Left hindlimb (tissue), 1 donor: ENCODE data around the gene CADM2.
"Not testable (repeated sequence)": the region's sequence is repeated elsewhere in the genome, so short reads cannot be mapped to it uniquely, and the experiment has no call there.

ENCODE experiments used
- DNase-seq: peaks from one replicate; pipeline ENCODE4 v3.0.0-alpha.2; 2018

Gene CADM2

DNA sequence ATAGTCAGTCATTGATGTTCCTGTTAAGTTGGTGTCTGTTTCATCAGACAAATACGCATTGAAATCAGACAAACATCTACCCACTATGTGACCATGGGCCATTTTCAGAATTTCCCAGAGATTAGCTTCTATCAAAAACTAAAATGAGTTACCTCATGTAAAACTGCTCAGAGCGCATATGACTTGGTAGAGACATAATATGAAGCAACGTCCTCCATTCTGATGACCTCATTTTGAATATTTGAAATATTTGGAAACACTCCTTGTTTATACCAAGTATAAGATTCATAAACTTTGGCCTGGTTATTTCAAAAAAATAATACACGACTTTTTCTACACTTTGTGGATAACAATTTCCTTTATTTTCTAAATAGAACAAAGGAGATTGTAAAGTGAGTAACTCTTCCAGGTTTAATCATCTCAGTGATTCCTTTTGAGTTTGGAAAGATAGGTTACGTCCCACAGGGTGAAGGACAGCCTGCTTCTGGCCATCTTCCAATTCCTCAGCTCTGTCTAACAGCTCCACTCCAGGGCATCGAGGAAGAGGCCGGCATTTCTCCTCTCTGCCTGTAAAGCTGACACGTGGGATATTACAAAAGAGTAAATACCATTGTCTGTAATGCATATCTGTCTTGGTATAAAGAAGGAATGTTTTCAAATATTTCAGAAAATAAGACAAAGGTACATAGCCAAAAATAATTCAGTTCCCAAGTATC lies 122.6 kb downstream of the CADM2 start:
- no peak for DNase-seq

DNA sequence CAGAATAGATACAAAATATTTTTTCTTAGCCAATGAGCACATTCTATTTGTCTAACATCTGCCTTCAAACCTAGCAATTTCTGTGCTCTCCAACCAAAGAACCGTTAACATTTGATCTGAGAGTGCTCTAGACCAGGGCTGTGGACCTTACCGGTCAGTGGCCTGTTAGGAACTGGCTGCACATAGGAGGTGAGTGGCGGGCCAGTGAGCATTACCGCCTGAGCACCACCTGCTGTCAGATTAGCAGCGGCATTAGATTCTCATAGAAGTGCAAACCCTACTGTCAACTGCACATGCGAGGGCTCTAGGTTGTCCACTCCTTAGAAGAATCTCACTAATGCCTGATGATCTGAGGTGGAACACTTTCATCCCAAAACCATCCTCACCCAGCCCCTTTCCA lies 131.7 kb downstream of the CADM2 start:
- DNase-seq = no peak

DNA sequence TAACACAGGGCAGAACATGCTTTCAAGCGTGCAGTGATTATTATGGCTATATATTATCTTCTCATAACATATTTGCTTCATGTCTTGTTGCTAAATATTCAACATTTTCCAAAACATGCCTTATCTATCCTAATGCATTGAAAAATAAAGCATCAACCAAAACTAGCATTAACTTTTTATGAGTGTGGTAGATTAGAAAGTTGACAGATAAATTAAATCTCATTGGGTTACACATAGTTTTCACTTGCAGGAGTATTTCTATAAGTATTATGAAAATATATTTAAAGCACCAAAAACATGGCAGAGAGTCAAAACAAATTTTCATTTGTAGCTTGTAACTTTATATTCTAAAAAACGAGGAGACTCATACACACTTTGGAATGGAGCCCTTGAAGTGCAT lies 141.5 kb downstream of the CADM2 start:
- DNase-seq = no peak

DNA sequence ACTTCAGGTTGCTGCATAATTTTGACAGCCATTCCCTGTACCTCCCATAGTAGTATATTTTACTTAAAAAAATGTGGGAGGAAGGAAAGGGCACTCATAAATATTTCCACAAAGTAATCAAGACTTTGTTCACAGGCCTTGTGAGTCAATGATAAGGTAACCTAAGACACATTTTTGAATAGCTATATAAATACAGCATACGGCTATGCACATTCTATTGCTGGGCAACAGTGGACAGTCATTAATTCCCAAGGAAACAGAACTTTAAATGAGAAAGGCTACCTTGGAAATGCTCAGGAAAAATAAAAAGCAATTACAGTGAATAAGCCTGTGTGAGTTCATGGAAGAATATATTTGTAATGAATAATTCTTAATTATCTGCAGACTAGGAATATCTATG lies 144.0 kb downstream of the CADM2 start:
- DNase-seq = no peak

DNA sequence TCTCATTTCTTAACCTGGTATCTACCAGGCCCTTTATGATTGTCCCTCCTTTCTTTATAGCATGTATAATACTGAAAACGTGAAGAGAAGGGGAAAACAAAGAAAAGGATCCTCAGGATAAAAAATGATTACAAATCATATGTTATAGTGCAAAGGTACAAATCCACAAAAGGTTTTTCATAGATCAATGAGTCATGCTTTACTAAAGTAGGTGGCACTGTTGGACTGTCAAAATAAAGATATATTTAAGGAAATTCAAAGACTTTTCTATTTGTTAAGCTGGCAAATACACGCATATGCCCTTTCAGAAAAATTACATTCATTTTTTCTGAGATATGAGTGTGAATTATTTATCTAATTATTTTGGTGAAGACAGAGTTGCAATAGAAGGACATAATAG lies 151.6 kb downstream of the CADM2 start:
- no peak for DNase-seq

DNA sequence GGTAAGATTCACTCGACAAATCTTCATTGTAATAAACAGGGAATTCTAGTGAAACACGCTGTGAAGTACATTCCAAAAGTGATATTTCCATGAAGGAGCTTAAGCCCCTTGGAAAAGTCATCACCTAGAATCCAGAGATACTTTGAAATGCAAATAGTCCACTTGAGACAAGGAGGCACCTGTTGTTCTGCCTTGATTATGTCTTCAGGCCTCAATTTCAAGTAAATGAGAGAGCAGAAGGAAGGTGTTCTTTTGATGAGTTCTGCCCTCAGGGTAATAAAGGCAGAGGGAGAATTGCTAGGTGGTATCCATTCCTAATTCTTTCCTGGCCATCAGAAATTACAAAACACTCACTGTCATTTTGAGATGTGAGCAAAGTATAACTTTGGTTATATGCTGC lies 162.1 kb downstream of the CADM2 start:
- DNase-seq = no peak

DNA sequence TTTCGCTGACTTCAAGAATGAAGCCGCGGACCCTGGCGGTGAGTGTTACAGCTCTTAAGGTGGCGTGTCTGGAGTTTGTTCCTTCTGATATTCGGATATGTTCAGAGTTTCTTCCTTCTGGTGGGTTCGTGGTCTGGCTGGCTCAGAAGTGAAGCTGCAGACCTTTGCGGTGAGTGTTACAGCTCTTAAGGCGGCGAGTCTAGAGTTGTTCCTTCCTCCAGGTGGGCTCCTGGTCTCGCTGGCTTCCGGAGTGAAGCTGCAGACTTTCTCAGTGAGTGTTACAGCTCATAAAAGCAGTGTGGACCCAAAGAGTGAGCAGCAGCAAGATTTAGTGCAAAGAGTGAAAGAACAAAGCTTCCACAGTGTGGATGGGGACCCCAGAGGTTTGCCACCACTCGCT lies 174.1 kb downstream of the CADM2 start:
- DNase-seq = not testable (repeated sequence)

DNA sequence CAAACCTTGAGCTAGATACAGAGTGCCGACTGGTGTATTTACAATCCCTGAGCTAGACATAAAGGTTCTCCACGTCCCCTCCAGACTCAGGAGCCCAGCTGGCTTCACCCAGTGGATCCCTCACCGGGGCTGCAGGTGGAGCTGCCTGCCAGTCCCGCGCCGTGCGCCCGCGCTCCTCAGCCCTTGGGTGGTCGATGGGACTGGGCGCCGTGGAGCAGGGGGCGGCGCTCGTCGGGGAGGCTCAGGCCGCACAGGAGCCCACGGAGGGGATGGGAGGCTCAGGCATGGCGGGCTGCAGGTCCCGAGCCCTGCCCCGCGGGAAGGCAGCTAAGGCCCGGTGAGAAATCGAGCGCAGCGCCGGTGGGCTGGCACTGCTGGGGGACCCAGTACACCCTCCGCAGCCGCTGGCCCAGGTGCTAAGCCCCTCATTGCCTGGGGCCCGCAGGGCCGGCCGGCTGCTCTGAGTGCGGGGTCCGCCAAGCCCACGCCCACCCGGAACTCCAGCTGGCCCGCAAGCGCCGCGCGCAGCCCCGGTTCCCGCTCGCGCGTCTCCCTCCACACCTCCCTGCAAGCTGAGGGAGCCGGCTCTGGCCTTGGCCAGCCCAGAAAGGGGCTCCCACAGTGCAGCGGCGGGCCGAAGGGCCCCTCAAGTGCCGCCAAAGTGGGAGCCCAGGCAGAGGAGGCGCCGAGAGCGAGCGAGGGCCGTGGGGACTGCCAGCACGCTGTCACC lies 175.1 kb downstream of the CADM2 start:
- DNase-seq = not testable (repeated sequence)

DNA sequence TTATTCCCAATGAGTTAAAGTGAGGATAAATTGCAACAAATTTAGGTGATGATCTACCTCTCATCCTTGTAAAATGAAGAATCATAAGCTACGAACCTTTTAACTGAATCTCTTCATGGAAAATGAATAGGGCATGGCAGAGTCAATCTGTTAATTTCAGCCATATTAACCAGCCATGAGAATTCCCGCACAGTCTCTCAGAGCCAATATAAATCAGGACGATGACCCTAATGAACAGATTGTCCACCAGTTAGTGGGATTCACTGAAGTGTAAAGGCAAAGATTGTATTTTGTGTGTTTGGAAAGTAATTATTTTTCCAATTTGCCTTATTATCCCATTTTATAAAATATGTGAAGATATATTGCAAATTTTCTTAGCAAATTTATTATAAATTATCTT lies 183.8 kb downstream of the CADM2 start:
- DNase-seq = no peak

DNA sequence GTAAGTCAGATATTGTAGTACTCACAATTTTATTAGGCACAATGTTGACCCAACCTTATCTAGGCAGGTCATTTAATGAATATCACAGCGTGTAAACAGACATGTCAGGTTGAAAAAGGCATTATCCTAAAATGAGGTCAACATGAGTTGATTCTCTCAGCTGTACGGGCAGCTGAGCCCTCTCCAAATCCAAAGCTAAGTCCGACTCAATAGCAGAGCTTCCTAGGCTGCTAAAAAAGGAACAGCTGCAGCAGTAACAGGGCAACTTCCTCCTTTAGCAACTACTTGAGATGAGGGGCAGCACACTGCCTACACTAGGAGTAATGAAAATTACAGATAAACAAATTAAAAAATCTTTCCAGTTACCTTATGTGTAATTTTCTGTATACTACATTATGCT lies 189.2 kb downstream of the CADM2 start:
- no peak for DNase-seq

DNA sequence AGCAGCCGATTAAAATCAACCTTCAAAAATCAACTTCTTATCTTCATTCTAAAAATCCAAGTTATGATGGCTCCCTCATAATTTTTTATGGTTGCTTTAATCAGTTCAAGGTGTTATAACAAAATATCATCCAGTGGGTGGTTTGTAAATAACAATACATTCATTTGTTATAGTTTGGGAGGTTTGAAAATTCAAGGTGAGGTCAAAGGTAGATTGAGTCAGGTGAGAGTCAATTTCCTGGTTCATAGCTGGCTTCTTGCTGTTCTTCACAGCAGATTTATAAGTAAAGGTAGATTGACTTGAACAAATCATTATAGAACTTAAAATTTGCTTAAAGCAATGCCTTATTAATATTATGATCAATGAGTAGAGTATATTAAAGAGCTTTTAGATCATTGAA lies 192.8 kb downstream of the CADM2 start:
- no peak for DNase-seq

DNA sequence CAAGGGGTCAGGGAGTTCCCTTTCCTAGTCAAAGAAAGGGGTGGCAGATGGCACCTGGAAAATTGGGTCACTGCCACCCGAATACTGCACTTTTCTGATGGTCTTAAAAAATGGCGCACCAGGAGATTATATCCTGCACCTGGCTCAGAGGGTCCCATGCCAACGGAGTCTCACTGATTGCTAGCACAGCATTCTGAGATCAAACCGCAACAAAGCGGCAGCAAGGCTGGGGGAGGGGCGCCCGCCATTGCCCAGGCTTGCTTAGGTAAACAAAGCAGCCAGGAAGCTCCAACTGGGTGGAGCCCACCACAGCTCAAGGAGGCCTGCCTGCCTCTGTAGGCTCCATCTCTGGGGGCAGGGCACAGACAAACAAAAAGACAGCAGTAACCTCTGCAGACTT lies 194.5 kb downstream of the CADM2 start:
- DNase-seq = not testable (repeated sequence)

DNA sequence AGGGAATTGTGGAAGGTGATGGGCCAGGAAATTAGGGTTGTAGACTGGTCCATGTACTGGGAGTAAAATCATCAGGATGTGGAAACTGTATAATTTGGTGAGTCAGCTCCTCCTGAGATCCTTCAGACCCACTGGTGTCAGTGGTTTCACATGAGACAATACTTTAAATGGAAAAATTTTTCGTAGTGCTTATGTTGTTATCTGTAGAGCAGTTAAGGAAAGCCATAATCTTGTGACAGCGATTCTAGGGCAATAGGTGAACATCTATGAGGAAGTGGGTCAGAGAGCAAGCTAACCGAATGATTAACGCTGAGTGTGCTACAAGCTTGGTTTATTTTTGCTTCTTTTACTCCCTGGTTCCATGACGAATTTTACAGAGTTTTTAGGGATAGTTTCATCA lies 200.6 kb downstream of the CADM2 start:
- DNase-seq = no peak

DNA sequence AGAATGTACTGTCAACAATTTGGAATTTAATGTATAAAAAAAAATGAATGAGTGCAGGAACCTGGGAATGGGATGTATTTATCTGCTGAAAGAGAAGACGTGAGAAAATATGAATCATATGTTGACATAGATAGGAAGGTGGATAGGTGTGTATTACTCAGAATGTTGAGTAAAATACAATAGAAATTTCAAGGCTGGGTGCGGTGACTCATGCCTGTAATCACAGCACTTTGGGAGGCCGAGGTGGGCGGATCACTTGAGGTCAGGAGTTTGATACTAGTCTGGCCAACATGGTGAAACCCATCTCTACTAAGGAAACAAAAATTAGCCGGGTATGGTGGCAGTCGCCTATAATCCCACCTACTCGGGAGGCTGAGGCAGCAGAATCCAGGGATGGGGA lies 202.8 kb downstream of the CADM2 start:
- DNase-seq = no peak

DNA sequence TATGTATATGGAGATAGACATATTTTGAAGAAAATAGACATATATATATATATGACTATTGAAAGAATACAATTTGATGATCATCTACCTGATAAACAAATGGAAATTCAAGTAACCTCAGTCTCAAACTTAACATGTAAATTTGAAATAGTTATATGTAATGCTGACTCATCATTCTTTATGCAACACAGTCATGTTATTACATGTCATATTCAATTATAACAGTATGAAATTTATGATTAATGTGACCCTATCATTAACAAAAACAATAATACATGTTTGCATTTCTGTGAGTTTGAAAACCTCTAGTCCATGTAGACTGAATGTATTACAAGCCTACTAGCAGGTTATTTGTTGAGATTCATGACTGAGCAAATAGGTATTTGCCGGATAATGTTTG lies 204.1 kb downstream of the CADM2 start:
- DNase-seq = no peak

DNA sequence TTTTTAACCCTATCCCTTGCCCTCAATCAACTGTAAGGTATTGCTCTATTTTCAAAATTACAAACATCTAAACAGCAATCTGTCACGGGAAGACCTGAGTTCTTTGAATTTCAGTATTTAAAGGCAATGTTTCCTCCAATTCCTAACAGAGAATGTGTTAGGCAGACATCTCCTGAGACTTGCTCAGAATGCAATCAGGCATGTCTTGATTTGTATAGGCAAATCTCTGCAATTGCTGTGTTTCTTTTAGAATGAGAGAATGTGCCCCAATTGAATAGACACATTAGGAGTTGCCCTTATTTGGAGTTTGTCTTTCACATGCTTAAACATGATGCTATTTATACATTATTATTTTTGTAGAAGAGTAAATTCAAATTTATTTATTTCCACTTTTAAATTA lies 205.6 kb downstream of the CADM2 start:
- DNase-seq = no peak

DNA sequence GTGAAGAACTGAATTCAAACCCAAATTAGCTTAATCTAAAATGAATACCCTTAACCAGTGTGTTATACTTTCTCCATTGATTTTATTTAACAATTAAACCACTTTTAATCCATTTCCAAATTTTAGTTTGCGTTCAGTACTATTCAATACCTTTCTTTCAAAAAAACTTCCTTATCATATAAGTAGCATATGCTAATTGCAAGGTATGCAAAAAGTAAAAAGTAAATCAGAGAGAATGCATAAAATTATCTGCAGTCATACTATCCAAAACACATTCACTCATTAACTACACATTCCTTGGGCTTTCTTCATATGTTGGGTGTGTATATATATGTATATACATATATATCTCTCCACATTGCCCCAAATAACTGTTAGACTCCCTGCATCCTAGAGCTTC lies 208.8 kb downstream of the CADM2 start:
- DNase-seq = no peak

DNA sequence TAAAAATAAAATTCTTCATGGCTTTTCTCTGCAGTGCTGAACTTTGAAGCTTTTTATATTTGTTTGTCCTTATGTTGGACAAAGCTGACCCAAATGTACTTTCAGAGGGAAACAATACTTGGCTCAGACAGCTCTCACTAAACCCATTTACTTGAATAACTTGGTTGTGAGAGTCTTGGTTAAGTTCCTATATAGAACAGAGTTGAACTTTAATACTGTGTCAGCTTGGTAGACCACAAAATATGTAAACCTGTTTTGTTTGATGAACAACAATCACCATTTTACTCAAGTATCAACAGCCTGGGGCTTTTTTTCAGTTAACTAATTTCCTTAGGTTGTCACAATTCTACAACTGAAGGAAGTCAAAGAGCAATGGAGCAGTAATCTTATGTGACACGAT lies 211.9 kb downstream of the CADM2 start:
- DNase-seq = no peak

DNA sequence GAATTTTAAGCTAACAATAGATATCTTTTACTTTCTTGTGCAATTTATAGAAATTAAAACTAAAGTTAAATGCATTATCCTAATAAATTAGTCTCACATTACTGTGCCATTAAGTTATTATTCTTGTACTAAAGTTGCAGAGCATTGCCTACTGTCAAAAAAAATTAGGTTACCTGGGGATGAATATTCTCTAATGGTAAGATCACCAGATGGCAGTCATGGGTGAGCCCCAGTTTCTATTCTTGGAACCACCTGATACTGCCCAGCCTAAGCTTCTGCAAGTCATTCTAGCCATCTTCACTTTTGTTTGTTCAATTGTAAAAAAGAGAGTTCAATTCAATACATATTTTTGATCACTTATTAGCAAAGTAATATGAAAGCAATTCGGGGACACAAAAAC lies 213.2 kb downstream of the CADM2 start:
- DNase-seq = no peak

DNA sequence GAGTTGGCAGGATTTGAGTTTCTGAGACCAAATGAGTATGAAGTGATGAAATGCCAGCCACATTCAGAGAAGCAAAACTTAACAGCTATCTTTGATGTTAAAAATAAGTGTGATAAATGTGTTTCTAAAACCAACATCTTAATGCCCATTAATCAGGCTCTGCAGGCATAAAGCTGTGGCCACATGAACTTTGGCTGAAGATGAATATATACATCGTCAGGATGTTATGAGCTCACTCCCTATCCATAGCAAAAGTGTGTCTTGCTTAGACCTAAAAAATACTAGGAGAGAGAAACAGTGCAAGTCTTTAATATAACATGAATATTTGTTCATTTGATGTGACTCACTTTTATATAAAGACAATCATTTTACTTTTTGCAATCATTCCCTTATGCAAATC lies 218.0 kb downstream of the CADM2 start:
- no peak for DNase-seq

DNA sequence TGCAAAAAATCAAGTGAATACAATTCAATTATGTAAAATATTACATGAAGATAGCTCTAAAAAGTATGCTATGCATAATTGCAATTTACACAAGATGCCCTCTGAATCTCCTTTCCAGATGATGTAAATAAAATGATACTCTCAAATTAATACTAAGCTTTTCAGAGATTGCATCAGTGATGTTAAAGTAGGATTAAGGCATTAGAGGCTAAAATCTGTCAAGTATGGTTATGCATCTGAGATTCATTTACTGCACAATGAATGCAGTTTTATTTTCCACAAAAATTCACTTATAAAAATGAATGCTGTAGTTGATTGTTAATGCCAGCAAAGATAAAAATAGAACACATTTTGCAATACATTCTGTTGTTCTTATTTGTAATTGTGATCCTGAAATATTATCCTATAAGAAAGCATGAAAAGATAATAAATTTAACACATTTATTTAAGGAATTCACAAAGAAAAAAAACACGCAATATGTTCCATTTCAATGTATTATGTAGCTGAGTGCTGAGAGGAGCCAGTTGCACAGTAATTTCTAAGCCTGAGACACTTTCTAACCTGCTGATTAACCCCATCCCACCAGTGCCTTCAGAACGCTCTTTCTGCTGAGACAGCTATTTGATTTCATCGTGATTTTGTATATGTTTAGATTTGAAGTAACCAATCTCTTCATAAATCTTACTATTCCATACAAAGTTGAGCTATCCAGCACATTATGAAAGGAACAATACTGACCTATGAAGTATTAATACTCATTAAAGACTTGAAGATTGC lies 224.4 kb downstream of the CADM2 start:
- DNase-seq = no peak

DNA sequence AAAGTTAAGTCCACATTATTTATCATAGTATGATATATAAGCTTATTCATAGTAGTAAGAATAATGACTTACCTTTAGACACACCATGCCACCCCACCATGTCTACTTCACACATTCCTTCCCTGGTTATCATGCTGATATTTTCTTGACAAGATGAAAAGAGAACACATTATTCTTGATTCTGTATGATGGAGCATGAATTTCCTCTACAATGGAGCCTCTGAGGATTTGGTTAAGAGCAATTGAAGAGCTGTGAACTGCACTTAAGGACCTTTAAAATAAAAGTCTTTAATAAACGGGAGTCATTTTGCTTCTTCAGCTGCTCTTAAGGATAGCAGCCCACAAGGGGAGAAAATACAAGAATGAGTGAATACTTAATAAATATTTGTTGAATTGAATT lies 226.7 kb downstream of the CADM2 start:
- DNase-seq = no peak

DNA sequence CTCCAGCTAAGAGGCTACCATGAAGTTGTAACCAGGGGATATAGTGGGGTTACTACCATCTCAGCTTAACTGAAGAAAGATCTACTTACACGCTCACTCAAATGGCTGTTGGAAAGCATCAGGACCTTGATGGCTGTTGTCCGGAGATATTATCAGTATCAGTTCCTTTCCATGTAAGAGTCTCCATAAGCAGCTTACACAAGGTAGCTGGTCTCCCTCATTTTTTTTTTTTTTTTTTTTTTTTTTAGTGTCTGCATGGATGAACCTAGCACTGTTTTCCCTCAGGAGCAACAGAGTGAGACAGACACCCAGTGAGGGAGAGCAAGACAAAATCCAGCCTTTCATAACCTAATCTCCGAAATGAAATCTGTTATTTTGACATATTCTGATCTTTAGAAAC lies 230.9 kb downstream of the CADM2 start:
- DNase-seq = no peak

DNA sequence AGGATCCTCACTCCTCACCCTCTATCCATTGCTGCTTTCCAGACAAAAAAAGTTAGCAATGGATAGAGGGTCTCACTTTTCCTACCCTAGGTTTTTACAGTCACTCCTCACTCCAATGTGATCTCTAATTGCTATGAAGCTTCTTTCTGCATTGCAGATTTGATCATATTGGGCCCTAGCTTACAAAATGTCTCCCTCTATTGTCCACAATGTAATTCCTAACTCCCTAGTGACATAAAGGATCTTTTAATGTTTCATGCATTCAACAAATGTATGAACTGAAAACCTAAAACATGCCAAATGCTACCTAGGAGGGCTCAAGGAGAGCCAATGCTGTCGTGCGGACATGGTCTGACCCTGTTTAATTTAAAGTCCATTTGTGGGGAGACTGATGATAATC lies 234.8 kb downstream of the CADM2 start:
- no peak for DNase-seq
